Keratinocyte (primary cell): Measurements from ENCODE around the gene CXCL10. TPM values are rescaled to one million over a fixed set of nuclear protein-coding genes. Genes with fewer than 3 reads are reported as not detected.

Experiments used
- DNase-seq: peaks from one replicate; pipeline ENCODE4 v3.0.0-alpha.2; 2011; ENCODE audit warnings: low read depth, missing footprints, low spot score
- FAIRE-seq: peaks from 2 replicates; lab custom pipeline; 2011; peaks lifted over from hg19 to GRCh38; lab: Jason Lieb, UNC
- H2AFZ ChIP-seq: 2 replicates; pipeline ENCODE4 v1.6.0; 2012; ENCODE audit warnings: low read length, control low read depth, inconsistent platforms; ENCODE audit not compliant: control insufficient read depth
- H3K27ac ChIP-seq: 2 replicates; pipeline ENCODE4 v1.5.1; 2011; ENCODE audit warnings: low read length; ENCODE audit not compliant: control insufficient read depth, insufficient read depth
- H3K27me3 ChIP-seq: 3 replicates; pipeline ENCODE4 v1.6.0; 2011; ENCODE audit warnings: low read length; ENCODE audit not compliant: control insufficient read depth, insufficient read depth; ENCODE audit errors: extremely low read depth
- H3K36me3 ChIP-seq, 2 experiments: 2 replicates in 1 of 2; 3 replicates in 1 of 2; pipeline ENCODE4 v1.5.1; 2011; ENCODE audit warnings: low read length in 2 of 2, mild to moderate bottlenecking in 1 of 2; ENCODE audit not compliant: control insufficient read depth in 2 of 2, insufficient read depth in 2 of 2; ENCODE audit errors: extremely low read depth in 1 of 2
- H3K4me1 ChIP-seq: 3 replicates; pipeline ENCODE4 v1.5.1; 2011; ENCODE audit warnings: low read length; ENCODE audit not compliant: control insufficient read depth, insufficient read depth; ENCODE audit errors: extremely low read depth
- H3K4me2 ChIP-seq: 3 replicates; pipeline ENCODE4 v1.6.0; 2011; ENCODE audit warnings: low read depth, low read length; ENCODE audit not compliant: control insufficient read depth, insufficient read depth; ENCODE audit errors: extremely low read depth
- H3K4me3 ChIP-seq, 3 experiments: fragments of 200-600 bp in 1 of 3; sonication (generic) in 1 of 3; 2 replicates in 2 of 3; 3 replicates in 1 of 3; pipeline ENCODE4 v1.5.1; 2011 to 2016; ENCODE audit warnings: low read length in 3 of 3, mild to moderate bottlenecking in 3 of 3, control low read depth in 2 of 3, inconsistent platforms in 1 of 3, low read depth in 1 of 3, mixed read lengths in 1 of 3, mixed run types in 1 of 3, moderate library complexity in 1 of 3; ENCODE audit not compliant: control insufficient read depth in 2 of 3, insufficient read depth in 2 of 3; ENCODE audit errors: extremely low read depth in 1 of 3
- H3K79me2 ChIP-seq: 2 replicates; pipeline ENCODE4 v1.6.0; 2012; ENCODE audit warnings: low read length; ENCODE audit not compliant: control insufficient read depth, insufficient read depth
- H3K9ac ChIP-seq: 3 replicates; pipeline ENCODE4 v1.6.0; 2011; ENCODE audit warnings: low read length; ENCODE audit not compliant: control insufficient read depth, insufficient read depth; ENCODE audit errors: extremely low read depth
- H3K9me1 ChIP-seq: 3 replicates; pipeline ENCODE4 v1.6.0; 2011; ENCODE audit warnings: low read length; ENCODE audit not compliant: control insufficient read depth, insufficient read depth; ENCODE audit errors: extremely low read depth
- H3K9me3 ChIP-seq: 2 replicates; pipeline ENCODE4 v1.5.1; 2012; ENCODE audit warnings: low read depth, low read length; ENCODE audit not compliant: control insufficient read depth
- H4K20me1 ChIP-seq: 3 replicates; pipeline ENCODE4 v1.6.0; 2011; ENCODE audit warnings: low read length; ENCODE audit not compliant: control insufficient read depth, insufficient read depth; ENCODE audit errors: extremely low read depth
- EZH2 ChIP-seq: IDR thresholded peaks from one replicate; pipeline ENCODE4 v1.6.1; 2012; ENCODE audit warnings: inconsistent platforms, mild to moderate bottlenecking, low read length, moderate library complexity
- dilution Hi-C: fragments of 300-500 bp; cut with MboI; formaldehyde crosslinking; loops from one replicate; pipeline ENCODE4 v1.7.0; 2020; ENCODE audit warnings: low sequenced_read_pairs; ENCODE audit not compliant: extremely low pct_ligation_motif_present
- polyA plus RNA-seq, 5 experiments: library from polyadenylated mRNA; depleted of rRNA in 3 of 5; stranded (reverse) in 3 of 5; stranded (forward) in 1 of 5; unstranded in 1 of 5; fragments of >200 nt; gene quantifications; 1 replicate in 1 of 5; 2 replicates in 3 of 5; 3 replicates in 1 of 5; pipeline versions ENCODE4 v1.2.1 to v1.2.3, GENCODE V29; 2011 to 2012; ENCODE audit warnings: missing spikeins in 2 of 5, low read depth in 1 of 5, low replicate concordance in 1 of 5
- TF ChIP-seq, protein P1 (sequence below), 3 experiments: IDR thresholded peaks in 1 of 3; conservative IDR thresholded peaks in 1 of 3; optimal IDR thresholded peaks in 1 of 3; 2 replicates in 2 of 3; 3 replicates in 1 of 3; pipeline versions ENCODE3 to v1.5.1; 2011; ENCODE audit warnings: low read length in 3 of 3, mild to moderate bottlenecking in 3 of 3, moderate library complexity in 2 of 3, control low read depth in 1 of 3, inconsistent platforms in 1 of 3; ENCODE audit not compliant: insufficient read depth in 2 of 3; ENCODE audit errors: extremely low read depth in 1 of 3

The CXCL10 gene
- polyA plus RNA-seq, 1 donor (not counting 4 experiments of a cell fraction or from before 2014, with no cell fraction given): 0.72 TPM

- Histone ChIP-seq H3K79me2 (peaks cover under 1% of the 10 kb centered on the region), H3K9me3 (no peaks in the 10 kb centered on the region), H3K27me3 (no peaks in the 10 kb centered on the region), H3K36me3 (no peaks in the 10 kb centered on the region), H3K27ac (no peak overlapping the region), H3K9ac (no peak overlapping the region), H2AFZ (no peak overlapping the region), H3K4me3 (no peak overlapping the region), H3K9me1 (no peaks in the 10 kb centered on the region), H3K4me1 (no peaks in the 10 kb centered on the region), H4K20me1 (no peaks in the 10 kb centered on the region), H3K4me2 (no peak overlapping the region)
- FAIRE-seq (peak; percentile 44), DNase-seq (no peak)
- TF ChIP-seq, protein P1, sequence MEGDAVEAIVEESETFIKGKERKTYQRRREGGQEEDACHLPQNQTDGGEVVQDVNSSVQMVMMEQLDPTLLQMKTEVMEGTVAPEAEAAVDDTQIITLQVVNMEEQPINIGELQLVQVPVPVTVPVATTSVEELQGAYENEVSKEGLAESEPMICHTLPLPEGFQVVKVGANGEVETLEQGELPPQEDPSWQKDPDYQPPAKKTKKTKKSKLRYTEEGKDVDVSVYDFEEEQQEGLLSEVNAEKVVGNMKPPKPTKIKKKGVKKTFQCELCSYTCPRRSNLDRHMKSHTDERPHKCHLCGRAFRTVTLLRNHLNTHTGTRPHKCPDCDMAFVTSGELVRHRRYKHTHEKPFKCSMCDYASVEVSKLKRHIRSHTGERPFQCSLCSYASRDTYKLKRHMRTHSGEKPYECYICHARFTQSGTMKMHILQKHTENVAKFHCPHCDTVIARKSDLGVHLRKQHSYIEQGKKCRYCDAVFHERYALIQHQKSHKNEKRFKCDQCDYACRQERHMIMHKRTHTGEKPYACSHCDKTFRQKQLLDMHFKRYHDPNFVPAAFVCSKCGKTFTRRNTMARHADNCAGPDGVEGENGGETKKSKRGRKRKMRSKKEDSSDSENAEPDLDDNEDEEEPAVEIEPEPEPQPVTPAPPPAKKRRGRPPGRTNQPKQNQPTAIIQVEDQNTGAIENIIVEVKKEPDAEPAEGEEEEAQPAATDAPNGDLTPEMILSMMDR (optimal IDR thresholded peaks at IDR 0.05 in 1 of 3, IDR thresholded peaks at IDR 0.05 in 1 of 3, conservative IDR thresholded peaks at IDR 0.05 in 1 of 3; ENCODE audit: extremely low read depth in 1 of 3, insufficient read depth in 2 of 3, low read length in 3 of 3): peak; percentile 5 to 39 (median 38)
- no peak for TF ChIP-seq EZH2
- dilution Hi-C loops: no loop called here
These were observed 27.6 kb downstream of the CXCL10 start for GRCh38 chr4:75995727-75996126.

DNA sequence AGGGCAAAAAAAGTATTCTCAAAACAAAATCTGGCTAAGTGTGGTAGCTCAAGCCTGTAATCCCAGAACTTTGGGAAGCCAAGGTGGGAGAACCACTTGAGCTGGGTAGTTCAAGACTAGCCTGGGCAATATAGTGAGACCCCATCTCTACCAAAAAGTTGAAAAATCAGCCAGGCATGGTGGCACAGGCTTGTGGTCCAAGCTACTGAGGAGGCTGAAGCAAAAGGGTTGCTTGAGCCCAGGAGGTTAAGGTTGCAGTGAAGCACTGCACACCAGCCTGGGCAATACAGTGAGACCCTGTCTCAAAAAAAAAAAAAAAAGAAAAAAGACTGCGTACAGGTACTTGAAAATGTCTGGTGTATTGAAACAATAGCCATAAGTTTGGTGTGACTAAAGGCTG, 30.8 kb downstream of the CXCL10 start:
- Histone ChIP-seq H3K9ac (no peak overlapping the region), H4K20me1 (no peaks in the 10 kb centered on the region), H3K9me3 (no peaks in the 10 kb centered on the region), H2AFZ (no peak overlapping the region), H3K36me3 (no peaks in the 10 kb centered on the region), H3K9me1 (peaks cover 2% of the 10 kb centered on the region), H3K79me2 (peaks cover 33% of the 10 kb centered on the region), H3K4me2 (no peak overlapping the region), H3K4me3 (no peak overlapping the region), H3K27ac (no peak overlapping the region), H3K27me3 (no peaks in the 10 kb centered on the region), H3K4me1 (peaks cover 11% of the 10 kb centered on the region)
- FAIRE-seq (no peak), DNase-seq (no peak)
- dilution Hi-C loops: no loop called here
- no peak for TF ChIP-seq EZH2
- TF ChIP-seq, protein P1 (optimal IDR thresholded peaks at IDR 0.05 in 1 of 3, IDR thresholded peaks at IDR 0.05 in 1 of 3, conservative IDR thresholded peaks at IDR 0.05 in 1 of 3; ENCODE audit: extremely low read depth in 1 of 3, insufficient read depth in 2 of 3, low read length in 3 of 3): no peak
